NCI-H82 treated with DMSO at 0.1 percent for 48 hours (cell line): Measurements from ENCODE around the gene PSAPL1.
"Not testable (repeated sequence)": the region's sequence is repeated elsewhere in the genome, so short reads cannot be mapped to it uniquely, and the experiment has no call there.

Experiments used
- DNase-seq: peaks from one replicate; lab custom pipeline; 2025; ENCODE audit not compliant: unreplicated experiment; lab: John Stamatoyannopoulos, UW

PSAPL1 gene

DNA sequence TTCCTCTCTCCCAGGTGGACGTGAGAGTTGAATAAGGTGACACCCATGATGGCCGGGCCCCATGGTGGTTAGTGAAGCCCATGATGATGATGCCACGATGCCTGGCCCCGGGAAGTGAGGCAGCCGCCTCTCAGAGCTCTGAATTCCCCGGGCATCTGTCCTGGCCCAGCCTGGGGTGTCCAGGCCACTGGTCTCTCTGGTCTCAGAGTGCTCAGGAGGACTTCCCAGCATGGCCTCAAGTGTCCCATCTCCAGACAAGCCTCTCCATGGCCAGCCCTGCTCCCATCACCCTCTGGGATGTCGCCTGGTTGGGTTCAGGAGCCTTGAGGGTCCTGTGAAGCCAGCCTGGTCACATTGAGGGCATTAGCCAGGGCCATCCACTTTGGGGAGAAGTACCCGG is 24.7 kb upstream of the PSAPL1 start:
- no peak for DNase-seq

DNA sequence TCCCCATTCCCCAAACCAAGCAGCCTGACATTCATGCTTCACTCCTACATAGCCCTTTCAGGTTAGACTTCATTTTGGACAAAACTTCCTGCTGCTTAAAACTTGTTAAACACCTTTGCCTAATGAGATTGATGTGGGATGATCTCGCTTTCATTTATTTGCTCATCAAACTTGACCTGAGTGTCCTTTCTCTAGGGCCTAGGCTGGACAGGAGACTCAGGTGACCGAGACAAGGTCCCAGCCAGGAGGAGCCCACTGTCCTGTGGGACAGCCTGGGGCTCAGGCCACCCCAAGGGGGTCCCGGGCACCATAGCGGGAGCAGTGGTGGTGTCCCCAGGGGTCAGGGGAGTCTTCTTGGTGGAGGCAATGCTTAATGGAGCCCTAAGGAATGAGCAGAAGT is 23.7 kb upstream of the PSAPL1 start:
- no peak for DNase-seq

GRCh38 chr4:7458066-7458425 is 23.3 kb upstream of the PSAPL1 start:
- DNase-seq: no peak

GRCh38 chr4:7457201-7458065 is 22.7 kb upstream of the PSAPL1 start:
- no peak for DNase-seq

DNA sequence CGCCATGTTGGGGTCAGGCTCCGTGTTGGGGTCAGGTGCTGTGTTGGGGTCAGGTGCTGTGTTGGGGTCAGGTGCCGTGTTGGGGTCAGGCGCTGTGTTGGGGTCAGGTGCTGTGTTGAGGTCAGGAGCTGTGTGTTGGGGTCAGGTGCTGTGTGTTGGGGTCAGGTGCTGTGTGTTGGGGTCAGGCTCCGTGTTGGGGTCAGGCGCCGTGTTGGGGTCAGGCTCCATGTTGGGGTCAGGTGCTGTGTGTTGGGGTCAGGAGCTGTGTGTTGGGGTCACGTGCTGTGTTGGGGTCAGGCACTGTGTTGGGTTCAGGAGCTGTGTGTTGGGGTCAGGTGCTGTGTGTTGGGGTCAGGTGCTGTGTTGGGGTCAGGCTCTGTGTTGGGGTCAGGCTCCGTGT is 18.1 kb upstream of the PSAPL1 start:
- not testable (repeated sequence) for DNase-seq

- DNase-seq: no peak
Measured at GRCh38 chr4:7451800-7452199, 17.1 kb upstream of the PSAPL1 start.

- DNase-seq: no peak
Measured at GRCh38 chr4:7451434-7451789, 16.7 kb upstream of the PSAPL1 start.

DNA sequence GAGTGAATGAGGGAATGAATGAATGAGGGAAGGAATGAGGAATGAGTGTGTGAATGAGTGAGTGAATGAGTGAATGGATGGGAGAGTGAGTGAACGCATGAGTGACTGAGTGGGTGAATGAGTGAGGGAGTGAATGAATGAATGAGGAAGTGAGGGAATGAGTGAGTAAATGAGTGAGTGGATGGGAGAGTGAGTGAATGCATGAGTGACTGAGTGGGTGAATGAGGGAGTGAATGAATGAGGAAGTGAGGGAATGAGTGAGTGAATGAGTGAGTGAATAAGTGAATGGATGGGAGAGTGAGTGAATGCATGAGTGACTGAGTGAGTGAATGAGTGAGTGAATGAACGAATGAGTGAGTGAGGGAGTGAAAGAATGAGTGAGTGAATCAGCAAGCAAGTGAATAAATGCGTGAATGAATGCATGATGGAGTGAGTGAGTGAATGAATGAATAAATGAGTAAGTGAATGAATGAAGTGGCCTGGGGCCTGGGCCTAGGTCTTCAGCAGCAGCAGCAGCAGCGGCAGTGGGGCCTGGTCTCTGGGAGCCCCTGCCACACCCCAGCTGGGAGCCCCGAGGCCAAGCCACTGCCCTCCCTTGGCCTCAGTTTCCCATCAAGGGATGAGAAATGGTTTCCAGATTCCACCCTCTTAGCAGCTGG is 16.2 kb upstream of the PSAPL1 start:
- DNase-seq: no peak

GRCh38 chr4:7448036-7448435 is 13.3 kb upstream of the PSAPL1 start:
- DNase-seq: no peak

DNA sequence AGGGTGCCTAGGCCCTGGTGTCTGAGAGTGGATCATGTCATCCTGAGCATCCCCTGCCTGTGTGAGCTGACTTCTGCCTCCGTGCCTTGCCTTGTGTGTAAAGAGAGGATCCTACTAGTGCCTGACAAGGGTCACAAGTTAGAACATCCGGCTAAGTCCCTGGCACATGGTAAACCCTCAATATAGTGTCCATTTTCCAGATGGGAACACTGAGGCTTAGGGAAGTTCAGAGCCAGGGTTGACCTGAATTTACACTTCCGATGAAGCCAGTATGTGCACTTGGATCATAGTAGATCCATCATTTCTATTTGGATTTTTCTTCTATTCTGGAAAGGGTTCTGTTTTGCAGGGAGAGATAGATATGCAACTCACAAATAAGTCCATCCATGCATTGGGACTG is 12.5 kb upstream of the PSAPL1 start:
- no peak for DNase-seq

GRCh38 chr4:7444731-7445130 is 10.0 kb upstream of the PSAPL1 start:
- DNase-seq: no peak

DNA sequence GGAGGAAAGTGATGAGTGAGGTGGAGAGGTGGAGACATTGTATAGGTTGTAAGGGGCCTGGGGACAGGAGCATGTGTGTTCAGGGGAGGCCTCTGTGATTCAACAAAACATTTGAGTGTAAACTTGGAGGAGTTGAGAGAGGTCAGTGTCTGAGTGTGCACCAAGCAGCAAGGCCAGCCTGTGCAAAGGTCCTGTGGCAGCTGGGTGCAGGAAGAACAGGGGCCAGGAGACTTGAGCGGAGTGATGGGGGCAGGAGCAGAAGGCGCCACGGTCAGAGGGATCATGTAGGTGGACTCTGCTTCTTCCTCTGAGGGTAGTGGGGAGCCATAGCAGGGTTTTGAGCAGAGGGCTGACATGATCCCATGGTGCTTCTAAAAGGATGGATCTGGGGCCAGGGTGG is 9.6 kb upstream of the PSAPL1 start:
- DNase-seq: no peak

DNA sequence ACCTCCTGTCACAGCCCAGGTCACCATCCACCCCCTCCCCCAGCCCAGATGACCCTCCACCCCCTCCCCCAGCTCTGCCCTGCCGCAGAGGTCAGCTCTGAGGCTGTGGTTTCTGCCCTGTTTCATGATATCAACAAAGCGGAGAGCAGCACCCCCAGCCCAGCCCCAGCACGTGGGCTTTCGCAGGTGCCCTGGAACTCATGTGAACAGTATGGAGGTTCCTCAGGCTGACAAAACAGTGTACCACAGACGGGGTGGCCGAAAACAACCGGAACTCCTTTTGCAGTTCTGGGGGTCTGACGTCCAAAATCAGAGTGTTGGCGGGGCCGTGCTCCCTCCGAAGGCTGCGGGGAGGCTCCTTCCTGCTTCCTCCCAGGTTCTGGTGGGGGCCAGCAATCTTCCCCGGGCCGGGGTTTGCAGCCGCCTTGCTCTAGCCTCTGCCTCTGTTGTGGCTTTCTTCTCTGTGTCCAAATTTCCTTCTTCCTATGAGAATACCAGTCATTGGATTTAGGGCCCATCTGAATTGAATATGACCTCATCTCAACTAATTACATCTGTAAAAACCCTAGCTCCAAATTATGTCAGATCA is 7.9 kb upstream of the PSAPL1 start:
- no peak for DNase-seq

GRCh38 chr4:7441201-7441600 is 6.5 kb upstream of the PSAPL1 start:
- no peak for DNase-seq

- DNase-seq: no peak
Measured at GRCh38 chr4:7439699-7440098, 5.0 kb upstream of the PSAPL1 start.

GRCh38 chr4:7436256-7436655 is 1.5 kb upstream of the PSAPL1 start:
- DNase-seq: no peak

GRCh38 chr4:7435471-7436061 is 836 bp upstream of the PSAPL1 start:
- DNase-seq: no peak

GRCh38 chr4:7434141-7434765 is 477 bp downstream of the PSAPL1 start:
- no peak for DNase-seq

DNA sequence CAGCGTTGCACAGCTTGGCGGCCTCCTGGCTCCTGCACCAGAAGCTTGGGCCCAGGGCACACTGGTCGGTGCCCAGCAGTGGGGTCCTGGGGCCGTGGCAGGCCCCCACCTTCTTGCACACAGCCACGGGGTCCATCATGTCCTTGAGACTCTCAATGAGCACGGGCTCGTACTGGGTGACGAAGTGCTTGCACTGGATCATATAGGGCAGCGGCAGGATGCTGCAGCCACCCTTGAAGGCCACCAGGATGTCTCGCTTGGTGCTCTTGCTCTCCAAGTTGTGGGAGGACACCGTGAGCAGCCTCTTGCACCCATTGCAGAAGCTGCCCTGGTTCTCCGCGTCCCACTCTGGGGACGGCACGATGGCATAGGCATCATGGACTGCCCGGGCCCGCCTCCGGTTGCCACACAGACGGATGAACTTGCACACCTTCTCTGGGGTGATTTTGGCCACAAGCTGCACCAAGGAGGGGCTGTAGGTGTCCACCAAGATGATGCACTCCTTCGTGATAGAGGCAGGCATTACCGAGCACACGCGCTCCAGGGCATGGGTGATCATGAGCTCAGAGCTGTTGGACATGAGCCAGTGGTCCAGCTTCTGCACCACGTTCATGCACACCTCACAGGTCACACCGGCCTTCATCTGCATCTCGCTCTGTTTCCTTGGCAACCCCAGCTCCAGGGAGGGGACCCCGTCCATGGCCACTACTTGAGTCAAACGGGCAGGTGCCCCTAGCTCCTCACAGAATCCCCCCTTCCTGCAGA is 1.2 kb downstream of the PSAPL1 start:
- DNase-seq: no peak

- no peak for DNase-seq
Measured at GRCh38 chr4:7432531-7433375, 2.0 kb downstream of the PSAPL1 start.
